Omental fat pad (tissue), 4 donors: Measurements from ENCODE around the gene SRCIN1. TPM values are rescaled to one million over a fixed set of nuclear protein-coding genes. Genes with fewer than 3 reads are reported as not detected.

Experiments used
- ATAC-seq: fragments of 150-250 bp; one replicate; pipeline ENCODE4 v1.9.1; 2016; ENCODE audit warnings: mild to moderate bottlenecking, moderate library complexity; ENCODE audit not compliant: low FRiP score
- DNase-seq: peaks from one replicate; pipeline ENCODE4 v3.0.0-alpha.2; 2019; ENCODE audit warnings: low spot score
- total RNA-seq, 4 donors: library from RNA; depleted of rRNA; stranded (reverse); fragments of >200 nt; gene quantifications; one replicate each; pipeline ENCODE4 v1.1.0, GENCODE V29; 2016
- TF ChIP-seq, protein P1 (sequence below), 3 donors: fragments of 450-650 bp; IDR thresholded peaks; one replicate each; pipeline ENCODE4 v1.5.1; 2016 to 2017; ENCODE audit warnings: antibody characterized with exemption in 3 of 3, mild to moderate bottlenecking in 3 of 3, moderate library complexity in 2 of 3

The SRCIN1 gene
- total RNA-seq, 4 donors from 2014 or later = 1.2 to 5.6 (median 2.7) TPM

- ATAC-seq = no peak
Observed at GRCh38 chr17:38583828-38584349, 21.9 kb downstream of the SRCIN1 start.

DNA sequence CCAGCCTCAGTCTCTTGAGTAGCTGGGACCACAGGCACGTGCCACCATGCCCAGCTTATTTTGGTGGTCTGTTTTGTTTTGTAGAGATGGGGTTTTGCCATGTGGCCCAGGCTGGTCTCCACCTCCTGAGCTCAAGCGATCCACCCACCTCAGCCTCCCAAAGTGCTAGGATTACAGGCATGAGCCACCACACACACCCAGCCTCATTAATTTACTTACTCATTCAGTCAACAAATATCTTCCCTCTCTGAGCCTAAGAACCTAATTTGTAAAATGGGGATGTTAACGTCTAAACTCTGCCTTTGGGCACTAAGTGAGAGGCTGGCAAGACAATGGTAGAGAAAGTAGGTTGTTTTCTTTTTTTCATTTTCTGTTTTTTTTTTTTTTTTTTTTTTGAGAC, 22.6 kb downstream of the SRCIN1 start:
- no peak for DNase-seq
- no peak for ATAC-seq
- TF ChIP-seq, protein P1, sequence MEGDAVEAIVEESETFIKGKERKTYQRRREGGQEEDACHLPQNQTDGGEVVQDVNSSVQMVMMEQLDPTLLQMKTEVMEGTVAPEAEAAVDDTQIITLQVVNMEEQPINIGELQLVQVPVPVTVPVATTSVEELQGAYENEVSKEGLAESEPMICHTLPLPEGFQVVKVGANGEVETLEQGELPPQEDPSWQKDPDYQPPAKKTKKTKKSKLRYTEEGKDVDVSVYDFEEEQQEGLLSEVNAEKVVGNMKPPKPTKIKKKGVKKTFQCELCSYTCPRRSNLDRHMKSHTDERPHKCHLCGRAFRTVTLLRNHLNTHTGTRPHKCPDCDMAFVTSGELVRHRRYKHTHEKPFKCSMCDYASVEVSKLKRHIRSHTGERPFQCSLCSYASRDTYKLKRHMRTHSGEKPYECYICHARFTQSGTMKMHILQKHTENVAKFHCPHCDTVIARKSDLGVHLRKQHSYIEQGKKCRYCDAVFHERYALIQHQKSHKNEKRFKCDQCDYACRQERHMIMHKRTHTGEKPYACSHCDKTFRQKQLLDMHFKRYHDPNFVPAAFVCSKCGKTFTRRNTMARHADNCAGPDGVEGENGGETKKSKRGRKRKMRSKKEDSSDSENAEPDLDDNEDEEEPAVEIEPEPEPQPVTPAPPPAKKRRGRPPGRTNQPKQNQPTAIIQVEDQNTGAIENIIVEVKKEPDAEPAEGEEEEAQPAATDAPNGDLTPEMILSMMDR (IDR thresholded peaks at IDR 0.05) = no peak

More at GRCh38 chr17:38583828-38584349, 21.9 kb downstream of the SRCIN1 start:
- DNase-seq = no peak
- TF ChIP-seq, protein P1 (IDR thresholded peaks at IDR 0.05) = no peak

GRCh38 chr17:38582069-38582468, 23.7 kb downstream of the SRCIN1 start:
- TF ChIP-seq, protein P1 (IDR thresholded peaks at IDR 0.05) = no peak
- DNase-seq (no peak), ATAC-seq (no peak)

GRCh38 chr17:38579934-38580333, 25.8 kb downstream of the SRCIN1 start:
- DNase-seq (no peak), ATAC-seq (no peak)
- TF ChIP-seq, protein P1 (IDR thresholded peaks at IDR 0.05) = no peak

DNA sequence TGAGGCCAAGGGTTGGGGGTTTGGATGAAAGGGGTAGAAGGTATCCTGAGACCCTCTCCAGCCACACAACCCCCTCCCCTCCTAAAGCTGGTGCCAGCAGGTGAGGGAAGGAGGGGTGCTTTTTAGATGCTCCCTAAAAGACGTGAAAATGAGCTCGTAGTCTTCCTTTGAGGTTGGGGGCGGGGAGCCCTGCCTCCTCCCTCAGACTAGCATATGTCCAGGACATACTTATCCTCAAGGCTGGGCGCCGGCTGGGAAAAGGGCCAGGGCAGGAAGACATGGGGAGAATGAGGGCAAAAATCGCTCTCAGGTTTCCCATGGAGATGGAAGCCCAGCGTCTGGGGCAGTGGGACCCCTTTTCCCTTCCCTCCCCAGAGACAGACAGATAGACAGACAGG, 26.7 kb downstream of the SRCIN1 start:
- TF ChIP-seq, protein P1 (IDR thresholded peaks at IDR 0.05) = no peak
- no peak for DNase-seq
- no peak for ATAC-seq

- TF ChIP-seq, protein P1 (IDR thresholded peaks at IDR 0.05) = no peak
- ATAC-seq (no peak), DNase-seq (no peak)
Observed at GRCh38 chr17:38578229-38579082, 27.3 kb downstream of the SRCIN1 start.
